ENCODE measurements around the gene RAP1A. TPM values are rescaled to one million over a fixed set of nuclear protein-coding genes. Genes with fewer than 3 reads are reported as not detected.

The RAP1A gene
- polyA plus RNA-seq, 3 donors from 2014 or later = 45.6 to 67.3 (median 61.1) TPM

- H3K9me3 Mint-ChIP-seq = no peaks in the 10 kb centered on the region
- no peak overlapping the region for H3K4me3 Mint-ChIP-seq
- H3K27me3 Mint-ChIP-seq (ENCODE audit: low read depth in 3 of 3) = peaks cover 2 to 5% (median 4%) of the 10 kb centered on the region in 3 donors
- H3K27ac Mint-ChIP-seq = no peak overlapping the region
- H3K4me1 Mint-ChIP-seq = peaks cover 0 to 2% of the 10 kb centered on the region in 2 donors
- H3K36me3 Mint-ChIP-seq = peaks cover 0 to 3% (median 0%) of the 10 kb centered on the region in 3 donors
- no peak for DNase-seq
These were observed 105.6 kb downstream of the RAP1A start for GRCh38 chr1:111725192-111725591.

GRCh38 chr1:111727056-111727455 is 107.5 kb downstream of the RAP1A start:
- Mint-ChIP-seq H3K9me3 (no peaks in the 10 kb centered on the region), H3K36me3 (peaks cover 0 to 3% (median 0%) of the 10 kb centered on the region in 3 donors), H3K27me3 (ENCODE audit: low read depth in 3 of 3) (peaks cover 0 to 2% (median 2%) of the 10 kb centered on the region in 3 donors), H3K4me3 (no peak overlapping the region), H3K4me1 (no peaks in the 10 kb centered on the region), H3K27ac (no peak overlapping the region)
- no peak for DNase-seq

- Mint-ChIP-seq H3K4me1 (no peaks in the 10 kb centered on the region), H3K36me3 (peaks cover 0 to 3% (median 0%) of the 10 kb centered on the region in 3 donors), H3K27me3 (ENCODE audit: low read depth in 3 of 3) (peaks cover 2% of the 10 kb centered on the region in 3 donors), H3K27ac (no peak overlapping the region), H3K4me3 (no peak overlapping the region), H3K9me3 (no peaks in the 10 kb centered on the region)
- no peak for DNase-seq
These were observed 109.8 kb downstream of the RAP1A start for GRCh38 chr1:111729271-111729921.

GRCh38 chr1:111729946-111730681 is 110.5 kb downstream of the RAP1A start:
- Mint-ChIP-seq H3K27me3 (ENCODE audit: low read depth in 3 of 3) (peaks cover 2% of the 10 kb centered on the region in 3 donors), H3K4me3 (no peak overlapping the region), H3K9me3 (no peaks in the 10 kb centered on the region), H3K27ac (no peak overlapping the region), H3K4me1 (no peaks in the 10 kb centered on the region), H3K36me3 (peaks cover 0 to 3% (median 0%) of the 10 kb centered on the region in 3 donors)
- no peak for DNase-seq

GRCh38 chr1:111730706-111731105 is 111.1 kb downstream of the RAP1A start:
- no peak overlapping the region for H3K27ac Mint-ChIP-seq
- H3K4me3 Mint-ChIP-seq = no peak overlapping the region
- H3K9me3 Mint-ChIP-seq = no peaks in the 10 kb centered on the region
- no peak for DNase-seq
- H3K4me1 Mint-ChIP-seq = no peaks in the 10 kb centered on the region
- H3K27me3 Mint-ChIP-seq (ENCODE audit: low read depth in 3 of 3) = peaks cover 2% of the 10 kb centered on the region in 3 donors
- peaks cover 0 to 3% (median 0%) of the 10 kb centered on the region in 3 donors for H3K36me3 Mint-ChIP-seq

GRCh38 chr1:111731956-111732355 is 112.4 kb downstream of the RAP1A start:
- Mint-ChIP-seq H3K4me3 (no peak overlapping the region), H3K9me3 (no peaks in the 10 kb centered on the region), H3K27ac (no peak overlapping the region), H3K4me1 (no peaks in the 10 kb centered on the region), H3K27me3 (ENCODE audit: low read depth in 3 of 3) (peaks cover 2 to 6% (median 4%) of the 10 kb centered on the region in 3 donors), H3K36me3 (peaks cover 0 to 3% (median 0%) of the 10 kb centered on the region in 3 donors)
- DNase-seq = no peak

GRCh38 chr1:111732718-111733117 is 113.1 kb downstream of the RAP1A start:
- DNase-seq = no peak
- peaks cover under 1 to 10% (median 9%) of the 10 kb centered on the region in 3 donors for H3K27me3 Mint-ChIP-seq (ENCODE audit: low read depth in 3 of 3)
- H3K4me1 Mint-ChIP-seq = peaks cover 2 to 4% of the 10 kb centered on the region in 2 donors
- H3K27ac Mint-ChIP-seq = no peak overlapping the region
- H3K36me3 Mint-ChIP-seq = peaks cover 0 to 3% (median 0%) of the 10 kb centered on the region in 3 donors
- no peak overlapping the region for H3K4me3 Mint-ChIP-seq
- H3K9me3 Mint-ChIP-seq = no peaks in the 10 kb centered on the region

- peaks cover 7 to 10% of the 10 kb centered on the region in 2 donors for H3K4me1 Mint-ChIP-seq
- H3K36me3 Mint-ChIP-seq = peaks cover 0 to 3% (median 0%) of the 10 kb centered on the region in 3 donors
- H3K4me3 Mint-ChIP-seq = no peak overlapping the region
- H3K9me3 Mint-ChIP-seq = no peaks in the 10 kb centered on the region
- peaks cover 4 to 15% (median 12%) of the 10 kb centered on the region in 3 donors for H3K27me3 Mint-ChIP-seq (ENCODE audit: low read depth in 3 of 3)
- no peak overlapping the region for H3K27ac Mint-ChIP-seq
- DNase-seq = no peak
These were observed 113.8 kb downstream of the RAP1A start for GRCh38 chr1:111733183-111733991.

- Mint-ChIP-seq H3K9me3 (no peaks in the 10 kb centered on the region), H3K4me1 (peaks cover 10 to 15% of the 10 kb centered on the region in 2 donors), H3K4me3 (no peak overlapping the region), H3K27ac (no peak overlapping the region), H3K27me3 (ENCODE audit: low read depth in 3 of 3) (peaks cover 7 to 15% (median 12%) of the 10 kb centered on the region in 3 donors), H3K36me3 (peaks cover 0 to 3% (median 0%) of the 10 kb centered on the region in 3 donors)
- no peak for DNase-seq
These were observed 114.4 kb downstream of the RAP1A start for GRCh38 chr1:111733992-111734341.

GRCh38 chr1:111734426-111734825 is 114.8 kb downstream of the RAP1A start:
- Mint-ChIP-seq H3K36me3 (peaks cover 0 to 3% (median 0%) of the 10 kb centered on the region in 3 donors), H3K27ac (no peak overlapping the region), H3K9me3 (no peaks in the 10 kb centered on the region), H3K27me3 (ENCODE audit: low read depth in 3 of 3) (peaks cover 9 to 17% (median 12%) of the 10 kb centered on the region in 3 donors), H3K4me1 (peaks cover 10 to 16% of the 10 kb centered on the region in 2 donors), H3K4me3 (no peak overlapping the region)
- DNase-seq = no peak

- peaks cover 13 to 20% of the 10 kb centered on the region in 2 donors for H3K4me1 Mint-ChIP-seq
- peaks cover 12 to 18% (median 14%) of the 10 kb centered on the region in 3 donors for H3K27me3 Mint-ChIP-seq (ENCODE audit: low read depth in 3 of 3)
- no peak overlapping the region for H3K27ac Mint-ChIP-seq
- H3K4me3 Mint-ChIP-seq = no peak overlapping the region
- no peaks in the 10 kb centered on the region for H3K9me3 Mint-ChIP-seq
- peaks cover 0 to 3% (median 0%) of the 10 kb centered on the region in 3 donors for H3K36me3 Mint-ChIP-seq
- no peak for DNase-seq
These were observed 115.3 kb downstream of the RAP1A start for GRCh38 chr1:111734856-111735255.

- Mint-ChIP-seq H3K4me1 (peaks cover 16 to 24% of the 10 kb centered on the region in 2 donors), H3K9me3 (no peaks in the 10 kb centered on the region), H3K27me3 (ENCODE audit: low read depth in 3 of 3) (peaks cover 12 to 19% (median 14%) of the 10 kb centered on the region in 3 donors), H3K4me3 (no peak overlapping the region), H3K36me3 (no peaks in the 10 kb centered on the region), H3K27ac (no peak overlapping the region)
- DNase-seq = no peak
These were observed 115.7 kb downstream of the RAP1A start for GRCh38 chr1:111735321-111735720.

GRCh38 chr1:111735858-111736544 is 116.4 kb downstream of the RAP1A start:
- DNase-seq = no peak
- Mint-ChIP-seq H3K4me3 (no peak overlapping the region), H3K9me3 (no peaks in the 10 kb centered on the region), H3K27ac (no peak overlapping the region), H3K27me3 (ENCODE audit: low read depth in 3 of 3) (peaks cover 18 to 21% (median 18%) of the 10 kb centered on the region in 3 donors), H3K4me1 (peaks cover 20 to 24% of the 10 kb centered on the region in 2 donors), H3K36me3 (no peaks in the 10 kb centered on the region)
